Glomerular endothelial cell (primary cell): Measurements from ENCODE around the gene DDX5. TPM values are rescaled to one million over a fixed set of nuclear protein-coding genes. Genes with fewer than 3 reads are reported as not detected.
A peak's percentile ranks its signal among the peaks of the same experiment; 100 is the strongest.

ENCODE experiments used
- DNase-seq: peaks from one replicate; pipeline ENCODE4 v3.0.0-alpha.2; 2011; ENCODE audit warnings: low read depth, low spot score; ENCODE audit errors: extremely low read depth
- total RNA-seq: library from RNA; depleted of rRNA; stranded (reverse); fragments of >200 nt; gene quantifications from 2 replicates; pipeline ENCODE4 v1.2.3, GENCODE V29; 2015

The DDX5 gene
- 682 and 789 TPM in 2 replicates for total RNA-seq

DNA sequence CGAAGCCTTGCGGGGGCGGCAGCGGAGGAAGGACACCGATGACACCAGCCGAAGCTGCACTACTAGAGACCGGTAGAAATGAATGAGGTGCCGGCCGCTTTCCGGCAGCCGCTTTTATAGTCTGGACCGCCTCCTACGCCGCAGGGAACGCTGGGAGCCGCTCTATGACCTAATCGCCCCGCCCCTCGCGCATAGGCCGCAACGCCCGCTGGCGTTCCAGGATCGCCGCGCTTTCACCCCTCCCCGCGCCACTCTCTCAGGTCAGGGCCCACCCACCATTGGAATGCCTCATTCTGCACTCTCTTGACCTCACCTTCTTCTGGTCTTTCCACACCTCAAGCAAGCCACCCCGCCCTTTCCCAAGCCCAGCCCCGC lies at the start of gene DDX5:
Gene DDX5, minus strand, starts transcription at position 89 of the 375 bp plus-strand sequence. CDS start 170 bp downstream, outside the sequence.
- DNase-seq: peak; percentile 79

GRCh38 chr17:64555281-64555680 lies 49.2 kb upstream of the DDX5 start:
- DNase-seq: no peak

GRCh38 chr17:64554028-64554637 lies 48.0 kb upstream of the DDX5 start:
- DNase-seq: no peak

DNA sequence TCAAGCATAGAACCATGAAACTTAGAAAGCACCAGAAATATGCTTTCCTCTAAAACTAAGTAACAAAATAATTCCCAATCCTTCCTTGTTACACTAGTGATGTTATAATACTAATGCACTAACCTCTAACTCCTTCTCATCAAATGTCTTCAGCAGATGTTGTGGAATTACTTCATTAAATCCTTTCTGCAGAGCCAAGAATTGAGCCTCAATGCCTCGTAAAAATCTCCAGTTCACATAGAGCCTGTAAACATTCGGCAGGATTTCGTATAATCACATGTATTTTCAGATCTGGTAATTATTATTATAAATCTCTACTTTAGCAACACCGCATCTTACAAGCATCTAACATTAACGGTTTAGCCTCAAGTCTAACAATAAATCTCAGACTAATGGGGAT lies 45.4 kb upstream of the DDX5 start:
- DNase-seq: no peak

DNA sequence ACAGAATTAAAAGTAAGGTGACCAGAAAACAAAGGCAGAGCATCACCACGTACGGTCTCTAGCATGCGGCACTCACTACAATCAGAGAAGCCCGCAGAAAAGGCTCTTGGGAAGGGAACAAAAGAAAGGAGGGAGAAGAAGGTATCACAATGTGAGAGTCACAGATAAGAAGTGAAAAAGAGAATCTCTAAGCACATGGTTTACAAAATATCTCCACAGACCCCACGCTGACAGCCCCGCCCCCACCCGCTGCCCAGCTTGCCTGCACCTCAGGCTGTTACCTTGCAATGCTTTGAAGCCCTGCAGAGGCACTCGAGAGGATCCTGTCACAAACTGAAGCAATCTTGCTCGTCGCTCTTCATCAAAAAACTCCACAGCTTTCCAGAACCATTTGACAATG lies 41.2 kb upstream of the DDX5 start:
- DNase-seq: no peak

GRCh38 chr17:64546716-64547115 lies 40.6 kb upstream of the DDX5 start:
- DNase-seq: no peak

GRCh38 chr17:64544742-64545141 lies 38.7 kb upstream of the DDX5 start:
- no peak for DNase-seq

DNA sequence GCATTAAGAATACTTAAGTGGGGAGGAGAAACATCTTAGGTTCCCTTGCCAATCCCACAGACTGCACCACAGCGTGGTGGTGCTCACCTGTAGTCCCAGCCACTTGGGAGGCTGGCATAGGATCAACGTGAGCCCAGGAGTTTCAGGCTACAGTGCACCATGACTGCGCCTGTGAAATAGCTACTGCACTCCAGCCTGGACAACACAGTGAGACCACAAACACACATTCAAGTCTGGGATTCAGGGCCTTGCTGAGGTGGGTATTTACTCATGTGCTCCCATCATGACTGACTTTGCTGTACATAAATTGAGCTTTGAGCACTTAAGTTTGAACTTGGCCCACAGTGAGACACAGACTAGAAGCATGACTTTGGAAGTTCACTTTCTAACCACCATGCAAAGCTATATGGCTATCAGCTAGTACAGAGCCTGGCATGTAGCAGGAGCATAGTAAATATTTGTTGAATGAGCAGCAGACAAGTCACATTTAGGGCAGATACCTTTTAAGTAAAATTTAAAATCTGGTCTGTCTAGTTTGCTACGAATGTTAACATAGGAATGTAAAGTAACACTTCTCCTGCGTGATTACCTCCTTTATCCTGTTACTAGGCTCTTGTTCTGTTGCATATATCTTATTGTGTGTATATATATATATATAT lies 34.2 kb upstream of the DDX5 start:
- no peak for DNase-seq

- DNase-seq: no peak
Measured at GRCh38 chr17:64538508-64539130, 32.5 kb upstream of the DDX5 start.

GRCh38 chr17:64537488-64537887 lies 31.4 kb upstream of the DDX5 start:
- no peak for DNase-seq

DNA sequence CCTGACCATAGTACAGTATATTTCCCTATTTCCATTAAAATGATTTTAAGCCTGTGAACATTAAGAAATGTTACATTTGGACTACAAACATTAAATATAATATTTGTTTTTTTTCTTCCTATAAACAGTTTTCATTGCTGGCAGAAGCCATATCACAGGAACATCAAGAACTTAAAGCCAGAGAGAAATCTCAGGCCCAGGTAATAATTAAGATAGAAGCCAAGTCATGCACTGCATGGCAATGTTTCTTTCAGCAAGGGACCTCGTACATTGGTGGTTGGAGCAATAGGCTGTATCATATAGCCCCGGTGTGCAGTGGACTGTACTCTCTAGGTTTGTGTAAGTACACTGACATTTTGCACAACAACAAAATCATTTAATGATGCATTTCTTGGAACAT lies 30.8 kb upstream of the DDX5 start:
- DNase-seq: no peak

GRCh38 chr17:64535357-64535756 lies 29.3 kb upstream of the DDX5 start:
- no peak for DNase-seq

- no peak for DNase-seq
Measured at GRCh38 chr17:64534187-64534586, 28.1 kb upstream of the DDX5 start.

DNA sequence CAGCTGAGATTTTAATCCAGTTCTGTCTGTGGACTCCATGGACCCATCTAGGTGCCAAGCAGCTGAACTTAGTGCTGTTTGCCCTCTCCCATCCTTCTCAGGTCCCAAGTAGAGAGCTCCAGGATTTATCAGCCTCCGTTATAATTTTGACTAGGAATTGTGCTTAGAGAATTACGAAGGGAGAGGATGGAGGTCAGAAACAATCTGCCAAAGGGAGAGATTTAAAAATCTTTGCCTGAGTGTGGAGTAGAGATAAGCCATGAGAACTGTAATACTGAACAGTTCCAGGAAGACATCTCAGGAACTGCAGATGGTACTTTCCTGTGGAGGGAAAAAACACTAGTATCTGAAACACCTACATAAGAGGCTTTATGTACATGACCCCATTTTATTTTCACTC lies 27.7 kb upstream of the DDX5 start:
- no peak for DNase-seq

- no peak for DNase-seq
Measured at GRCh38 chr17:64532409-64532808, 26.3 kb upstream of the DDX5 start.

DNA sequence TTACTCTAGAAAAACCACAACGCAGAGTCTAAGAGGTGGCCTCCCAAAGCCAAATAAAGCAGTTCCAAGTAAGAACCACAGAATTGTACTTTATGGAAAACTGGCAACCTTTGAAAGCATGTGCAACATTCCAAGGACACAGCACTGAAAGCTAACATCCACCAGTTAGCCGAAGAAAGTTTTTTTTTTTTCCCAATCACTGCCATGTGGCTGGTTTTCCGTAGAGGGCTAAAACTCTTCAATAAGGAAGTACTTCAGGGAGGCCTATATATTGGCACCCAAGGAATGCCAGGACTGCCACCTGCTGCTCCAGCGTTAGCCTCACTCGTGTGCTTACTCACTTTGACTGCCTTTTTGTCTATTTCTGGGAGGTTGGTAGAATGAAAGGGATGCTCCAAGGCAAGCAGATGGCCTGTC lies 25.9 kb upstream of the DDX5 start:
- DNase-seq: no peak

GRCh38 chr17:64529221-64529620 lies 23.1 kb upstream of the DDX5 start:
- DNase-seq: no peak

GRCh38 chr17:64527914-64528313 lies 21.8 kb upstream of the DDX5 start:
- DNase-seq: no peak

- no peak for DNase-seq
Measured at GRCh38 chr17:64520359-64520758, 14.3 kb upstream of the DDX5 start.

- no peak for DNase-seq
Measured at GRCh38 chr17:64519601-64520000, 13.5 kb upstream of the DDX5 start.

- DNase-seq: no peak
Measured at GRCh38 chr17:64515829-64516228, 9.7 kb upstream of the DDX5 start.

DNA sequence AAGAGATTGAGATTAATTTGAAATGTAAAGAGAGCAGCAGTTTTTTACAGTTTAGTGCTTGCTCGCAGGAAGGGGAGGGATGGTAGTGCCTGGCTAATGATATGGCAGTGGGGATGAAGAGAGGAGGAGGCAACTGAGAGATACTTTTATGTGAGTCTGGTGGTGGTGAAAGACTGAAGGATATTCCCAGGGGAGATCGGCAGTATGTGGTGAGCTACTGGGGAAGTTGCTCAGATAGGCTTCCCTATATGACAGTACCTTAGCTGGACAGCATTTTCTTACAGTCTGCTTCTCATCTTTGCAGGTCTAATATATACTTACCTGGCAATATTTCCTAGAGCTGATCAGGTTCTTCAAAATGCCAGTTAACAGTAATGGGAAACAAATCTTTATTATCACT lies 9.3 kb upstream of the DDX5 start:
- DNase-seq: no peak
